ENCODE results near the gene ARHGEF17.
A peak's percentile ranks its signal among the peaks of the same experiment; 100 is the strongest.

ARHGEF17 gene

DNA sequence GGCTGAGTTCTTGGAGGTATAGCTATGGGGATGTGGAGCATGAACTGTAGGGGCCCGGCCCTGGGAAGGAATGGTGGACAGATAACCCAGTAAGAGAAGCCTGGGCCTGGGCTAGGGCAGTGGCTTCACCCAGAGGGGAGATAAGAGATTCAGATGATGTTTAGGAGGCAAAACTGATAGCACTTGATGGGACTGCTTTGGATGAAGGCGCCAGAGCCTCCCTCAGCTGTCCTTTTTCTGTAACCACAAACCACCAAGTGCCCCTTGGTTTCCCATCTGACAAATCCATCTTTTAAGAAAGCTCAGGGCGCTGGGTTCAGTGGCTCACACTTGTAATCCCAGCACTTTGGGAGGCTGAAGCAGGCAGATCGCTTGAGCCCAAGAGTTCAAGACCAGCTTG is 91.6 kb downstream of the ARHGEF17 start:
- in situ Hi-C loops (cut with MboI; ENCODE audit: low pct_unique_long_range_greater_than_20kb, low sequenced_read_pairs, unreplicated experiment), result no loop called here
- TF ChIP-seq, protein P1, sequence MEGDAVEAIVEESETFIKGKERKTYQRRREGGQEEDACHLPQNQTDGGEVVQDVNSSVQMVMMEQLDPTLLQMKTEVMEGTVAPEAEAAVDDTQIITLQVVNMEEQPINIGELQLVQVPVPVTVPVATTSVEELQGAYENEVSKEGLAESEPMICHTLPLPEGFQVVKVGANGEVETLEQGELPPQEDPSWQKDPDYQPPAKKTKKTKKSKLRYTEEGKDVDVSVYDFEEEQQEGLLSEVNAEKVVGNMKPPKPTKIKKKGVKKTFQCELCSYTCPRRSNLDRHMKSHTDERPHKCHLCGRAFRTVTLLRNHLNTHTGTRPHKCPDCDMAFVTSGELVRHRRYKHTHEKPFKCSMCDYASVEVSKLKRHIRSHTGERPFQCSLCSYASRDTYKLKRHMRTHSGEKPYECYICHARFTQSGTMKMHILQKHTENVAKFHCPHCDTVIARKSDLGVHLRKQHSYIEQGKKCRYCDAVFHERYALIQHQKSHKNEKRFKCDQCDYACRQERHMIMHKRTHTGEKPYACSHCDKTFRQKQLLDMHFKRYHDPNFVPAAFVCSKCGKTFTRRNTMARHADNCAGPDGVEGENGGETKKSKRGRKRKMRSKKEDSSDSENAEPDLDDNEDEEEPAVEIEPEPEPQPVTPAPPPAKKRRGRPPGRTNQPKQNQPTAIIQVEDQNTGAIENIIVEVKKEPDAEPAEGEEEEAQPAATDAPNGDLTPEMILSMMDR (IDR thresholded peaks at IDR 0.05; ENCODE audit: extremely low read depth, insufficient read depth, missing control alignments), result no peak
- no peak for DNase-seq (ENCODE audit: low spot score)

DNA sequence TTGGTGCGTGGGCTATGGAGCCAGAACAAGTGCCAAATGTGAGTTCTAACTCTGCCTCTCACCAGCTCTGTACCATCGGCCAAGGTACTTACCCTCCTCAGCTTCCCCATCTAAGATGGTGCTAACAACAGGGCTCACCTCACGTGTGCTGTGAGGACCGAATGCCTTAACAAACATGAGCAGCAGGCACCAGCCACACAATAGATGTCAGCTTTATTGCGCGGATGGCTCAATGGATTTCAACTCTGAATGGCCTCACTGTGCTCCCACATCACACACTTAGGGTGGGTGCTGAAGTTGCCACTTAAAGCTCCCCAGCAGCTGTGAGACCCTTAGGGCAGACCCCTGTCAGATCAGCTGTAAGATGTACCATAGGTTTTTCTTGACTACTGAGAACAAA is 92.2 kb downstream of the ARHGEF17 start:
- in situ Hi-C loops (cut with MboI; ENCODE audit: low pct_unique_long_range_greater_than_20kb, low sequenced_read_pairs, unreplicated experiment), result no loop called here
- no peak for DNase-seq (ENCODE audit: low spot score)
- TF ChIP-seq, protein P1 (IDR thresholded peaks at IDR 0.05; ENCODE audit: extremely low read depth, insufficient read depth, missing control alignments), result no peak

DNA sequence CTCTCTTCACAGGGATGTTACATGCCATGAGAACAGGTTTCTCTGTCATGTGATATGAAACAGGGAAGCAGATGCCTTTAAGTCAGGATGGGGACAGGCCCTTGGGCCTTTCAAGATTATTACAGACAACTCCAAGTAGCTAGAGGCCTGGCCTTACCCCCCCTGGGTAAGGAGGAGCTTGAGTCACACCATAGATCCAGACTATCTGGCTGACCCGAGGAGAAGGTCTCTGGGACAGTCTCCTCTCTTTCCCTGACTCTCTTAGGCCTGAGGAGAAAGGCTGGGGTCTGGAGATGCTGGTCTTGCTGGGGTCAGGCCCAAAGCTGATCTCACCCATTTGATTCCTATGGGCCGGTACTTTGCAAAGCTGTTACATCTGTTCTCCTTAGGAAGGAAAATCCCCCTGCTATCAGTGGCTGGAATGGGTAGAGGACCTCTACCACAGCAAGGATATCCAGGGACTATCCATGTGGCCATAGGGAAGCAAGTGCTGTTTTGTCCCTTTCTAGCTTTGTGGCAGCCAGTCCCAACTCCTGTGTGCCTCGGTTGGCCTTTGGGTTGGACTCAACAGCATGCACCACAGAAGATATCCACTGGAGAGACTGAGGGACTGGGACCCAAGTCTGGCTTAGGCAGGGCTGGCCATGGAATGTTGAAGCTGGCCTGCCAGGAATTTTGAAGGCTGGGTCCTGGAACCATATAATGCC is 93.3 kb downstream of the ARHGEF17 start:
- DNase-seq (ENCODE audit: low spot score), result no peak

DNA sequence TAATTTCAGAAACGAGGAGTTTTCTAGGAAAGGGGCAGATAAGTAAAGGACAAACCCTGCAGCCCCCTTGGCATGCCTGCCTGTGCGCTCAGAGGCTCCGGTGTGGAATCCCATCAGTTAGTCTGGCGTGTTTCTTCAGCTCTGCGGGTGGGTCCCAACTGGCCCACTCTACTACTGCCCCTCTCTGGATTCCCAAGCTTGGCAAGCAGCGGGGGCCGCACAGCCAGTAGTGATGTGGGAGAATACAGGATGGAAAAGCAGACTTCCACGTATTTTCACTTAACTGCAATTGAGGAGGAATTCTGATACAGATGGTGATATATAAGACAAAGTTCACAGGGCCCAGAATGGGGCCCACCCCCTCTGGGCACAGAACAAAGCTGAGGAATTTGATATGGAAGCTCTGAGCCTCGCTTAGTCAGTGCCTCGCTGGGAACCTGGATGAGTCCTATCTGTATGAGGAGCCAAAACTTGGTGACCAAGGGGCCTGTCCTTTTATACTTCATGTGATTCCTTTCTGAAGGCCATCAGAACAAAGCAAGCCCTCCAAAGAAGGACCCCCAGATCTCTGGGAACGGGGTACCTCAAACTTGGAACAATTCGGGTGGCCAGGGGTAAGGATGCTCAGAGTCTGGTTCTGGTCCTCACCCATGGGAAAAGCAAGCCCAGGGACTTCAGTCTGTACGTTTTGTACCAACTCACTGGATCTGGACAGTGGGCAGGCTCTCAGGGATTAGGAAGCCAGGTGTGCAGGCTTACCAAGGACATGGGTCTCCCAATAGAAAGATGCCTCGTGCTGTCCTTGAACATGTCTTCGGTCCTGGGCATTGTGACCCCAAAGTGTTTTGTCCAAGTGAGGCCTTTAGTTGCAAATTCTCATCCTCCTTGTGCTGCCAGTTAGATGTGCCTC is 94.1 kb downstream of the ARHGEF17 start:
- TF ChIP-seq, protein P1 (IDR thresholded peaks at IDR 0.05; ENCODE audit: extremely low read depth, insufficient read depth, missing control alignments), result no peak
- in situ Hi-C loops (cut with MboI; ENCODE audit: low pct_unique_long_range_greater_than_20kb, low sequenced_read_pairs, unreplicated experiment), result no loop called here
- no peak for DNase-seq (ENCODE audit: low spot score)

More for the DNA sequence above, 93.3 kb downstream of the ARHGEF17 start:
- TF ChIP-seq, protein P1 (IDR thresholded peaks at IDR 0.05; ENCODE audit: extremely low read depth, insufficient read depth, missing control alignments), result no peak
- in situ Hi-C loops (cut with MboI; ENCODE audit: low pct_unique_long_range_greater_than_20kb, low sequenced_read_pairs, unreplicated experiment), result no loop called here

DNA sequence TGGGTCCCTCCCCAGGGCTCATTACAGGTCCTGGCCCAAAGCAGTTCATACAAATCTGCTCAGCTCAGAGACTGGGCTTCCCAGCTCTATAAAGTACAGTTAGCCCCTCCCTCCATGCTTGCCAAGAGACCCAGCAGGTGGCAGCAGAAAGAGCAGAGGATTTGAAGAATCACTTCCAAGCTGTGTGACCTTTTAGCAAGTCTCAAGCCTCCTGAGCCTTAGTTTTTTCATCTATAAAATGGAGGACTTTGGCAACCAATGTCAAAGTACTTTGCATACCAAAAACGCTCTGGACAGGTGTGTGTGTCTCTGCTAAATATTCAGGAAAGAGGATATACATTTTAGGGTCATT is 94.7 kb downstream of the ARHGEF17 start:
- TF ChIP-seq, protein P1 (IDR thresholded peaks at IDR 0.05; ENCODE audit: extremely low read depth, insufficient read depth, missing control alignments), result peak; percentile 41
- peak; percentile 58 for DNase-seq (ENCODE audit: low spot score)
- in situ Hi-C loops (cut with MboI; ENCODE audit: low pct_unique_long_range_greater_than_20kb, low sequenced_read_pairs, unreplicated experiment), result no loop called here

DNA sequence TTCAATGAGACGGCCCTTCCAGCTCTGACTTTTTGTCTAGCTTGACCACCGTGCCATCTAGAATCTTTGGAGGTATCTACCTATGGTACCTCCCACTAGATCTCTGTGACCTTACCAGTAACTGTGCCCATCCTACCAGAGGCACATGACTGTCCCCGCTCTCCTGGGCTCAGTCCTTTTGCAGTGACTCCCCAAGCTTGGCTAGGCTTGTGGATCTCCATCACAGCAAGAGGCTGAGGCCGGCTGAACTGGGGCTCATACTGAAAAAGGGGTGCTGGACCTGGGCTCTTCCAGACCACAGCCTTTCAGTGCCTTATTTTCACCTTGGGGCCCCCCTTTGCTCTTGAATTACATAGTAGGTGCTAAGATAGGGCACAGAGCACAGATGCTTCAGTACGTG is 95.5 kb downstream of the ARHGEF17 start:
- TF ChIP-seq, protein P1 (IDR thresholded peaks at IDR 0.05; ENCODE audit: extremely low read depth, insufficient read depth, missing control alignments), result no peak
- in situ Hi-C loops (cut with MboI; ENCODE audit: low pct_unique_long_range_greater_than_20kb, low sequenced_read_pairs, unreplicated experiment), result no loop called here
- no peak for DNase-seq (ENCODE audit: low spot score)

Data from GM13977 (cell line).